Smooth muscle cell of the brain vasculature (primary cell): ENCODE data around the gene SARNP.

ENCODE experiments used
- DNase-seq: peaks from one replicate; pipeline ENCODE4 v3.0.0-alpha.2; 2012; ENCODE audit warnings: low read depth, low spot score

The SARNP gene

GRCh38 chr12:55707841-55708694 lies 109.5 kb downstream of the SARNP start, which contains the start of gene ITGA7:
TSS of gene ITGA7 (minus strand) at chr12:55707904. CDS start at chr12:55707682, 222 bp downstream.
- no peak for DNase-seq
